Stimulated activated memory B cell treated with anti-CD40 and anti-IgM and Interleukin-4, amounts not matched to agents 10 μg/mL and 1 μg/mL and 100 μg/mL, for 72 hours (primary cell): ENCODE data around the gene GPR139.

Source experiments
- ATAC-seq: fragments of 150-1000 bp; cut with Tn5 transposase; 2 replicates; pipeline ENCODE4 v1.10.0; 2021
- H3K27ac Mint-ChIP-seq: one replicate; pipeline ENCODE4 v1.8.0; 2022; ENCODE audit warnings: mild to moderate bottlenecking, mixed read lengths
- H3K27me3 Mint-ChIP-seq: one replicate; pipeline ENCODE4 v1.8.0; 2022; ENCODE audit warnings: mixed read lengths
- H3K36me3 Mint-ChIP-seq: one replicate; pipeline ENCODE4 v1.8.0; 2022; ENCODE audit warnings: mixed read lengths
- H3K4me1 Mint-ChIP-seq: one replicate; pipeline ENCODE4 v1.8.0; 2022; ENCODE audit warnings: mixed read lengths
- H3K4me3 Mint-ChIP-seq: one replicate; pipeline ENCODE4 v1.8.0; 2022; ENCODE audit warnings: mild to moderate bottlenecking, moderate library complexity, mixed read lengths
- H3K9me3 Mint-ChIP-seq: one replicate; pipeline ENCODE4 v1.8.0; 2022; ENCODE audit warnings: mixed read lengths

The GPR139 gene

GRCh38 chr16:20073203-20074098 is at the start of gene GPR139:
Gene GPR139, minus strand, starts transcription at chr16:20073890. Its CDS starts 274 bp downstream, at chr16:20073616.
- Mint-ChIP-seq H3K36me3 (no peaks in the 10 kb centered on the region), H3K4me3 (no peak within 1 kb of the TSS), H3K9me3 (peaks cover 7% of the 10 kb centered on the region), H3K27me3 (peaks cover 28% of the 10 kb centered on the region), H3K27ac (no peak within 1 kb of the TSS), H3K4me1 (no peaks in the 10 kb centered on the region)
- ATAC-seq, result no peak

- Mint-ChIP-seq H3K36me3 (no peaks in the 10 kb centered on the region), H3K9me3 (peaks cover 18% of the 10 kb centered on the region), H3K27ac (no peak overlapping the region), H3K27me3 (peaks cover 15% of the 10 kb centered on the region), H3K4me3 (no peak overlapping the region), H3K4me1 (no peaks in the 10 kb centered on the region)
- ATAC-seq, result no peak
Observed at GRCh38 chr16:20122011-20122410, 48.3 kb upstream of the GPR139 start.

GRCh38 chr16:20114356-20114755 is 40.7 kb upstream of the GPR139 start:
- Mint-ChIP-seq H3K9me3 (peaks cover 3% of the 10 kb centered on the region), H3K4me3 (no peak overlapping the region), H3K4me1 (no peaks in the 10 kb centered on the region), H3K36me3 (no peaks in the 10 kb centered on the region), H3K27ac (no peak overlapping the region), H3K27me3 (peaks cover 3% of the 10 kb centered on the region)
- ATAC-seq, result no peak

- no peak overlapping the region for H3K4me3 Mint-ChIP-seq
- no peaks in the 10 kb centered on the region for H3K36me3 Mint-ChIP-seq
- H3K27me3 Mint-ChIP-seq, result no peaks in the 10 kb centered on the region
- no peaks in the 10 kb centered on the region for H3K9me3 Mint-ChIP-seq
- ATAC-seq, result no peak
- H3K27ac Mint-ChIP-seq, result no peak overlapping the region
- no peaks in the 10 kb centered on the region for H3K4me1 Mint-ChIP-seq
Observed at GRCh38 chr16:20111143-20111542, 37.5 kb upstream of the GPR139 start.

DNA sequence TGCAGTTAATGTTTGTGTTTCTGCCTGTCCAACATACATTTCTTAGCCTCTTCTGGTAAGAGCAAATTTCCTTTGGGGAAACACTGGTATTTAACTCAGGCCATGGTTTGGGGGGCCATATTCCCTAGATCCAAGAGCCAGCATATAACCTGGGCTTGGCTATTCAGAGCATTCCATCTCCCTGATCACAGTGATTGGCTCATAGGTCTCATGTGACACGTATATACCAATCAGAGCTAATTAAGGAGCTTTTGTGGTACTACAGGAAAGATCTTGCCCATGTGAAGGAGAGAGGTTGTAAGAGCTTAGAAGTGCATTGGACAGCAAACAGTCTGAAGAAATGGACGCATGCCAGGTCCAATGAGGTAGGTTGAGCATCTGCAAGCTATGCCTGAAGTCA is 33.4 kb upstream of the GPR139 start:
- no peaks in the 10 kb centered on the region for H3K4me1 Mint-ChIP-seq
- H3K4me3 Mint-ChIP-seq, result no peak overlapping the region
- no peak overlapping the region for H3K27ac Mint-ChIP-seq
- no peak for ATAC-seq
- no peaks in the 10 kb centered on the region for H3K36me3 Mint-ChIP-seq
- peaks cover 5% of the 10 kb centered on the region for H3K9me3 Mint-ChIP-seq
- no peaks in the 10 kb centered on the region for H3K27me3 Mint-ChIP-seq

DNA sequence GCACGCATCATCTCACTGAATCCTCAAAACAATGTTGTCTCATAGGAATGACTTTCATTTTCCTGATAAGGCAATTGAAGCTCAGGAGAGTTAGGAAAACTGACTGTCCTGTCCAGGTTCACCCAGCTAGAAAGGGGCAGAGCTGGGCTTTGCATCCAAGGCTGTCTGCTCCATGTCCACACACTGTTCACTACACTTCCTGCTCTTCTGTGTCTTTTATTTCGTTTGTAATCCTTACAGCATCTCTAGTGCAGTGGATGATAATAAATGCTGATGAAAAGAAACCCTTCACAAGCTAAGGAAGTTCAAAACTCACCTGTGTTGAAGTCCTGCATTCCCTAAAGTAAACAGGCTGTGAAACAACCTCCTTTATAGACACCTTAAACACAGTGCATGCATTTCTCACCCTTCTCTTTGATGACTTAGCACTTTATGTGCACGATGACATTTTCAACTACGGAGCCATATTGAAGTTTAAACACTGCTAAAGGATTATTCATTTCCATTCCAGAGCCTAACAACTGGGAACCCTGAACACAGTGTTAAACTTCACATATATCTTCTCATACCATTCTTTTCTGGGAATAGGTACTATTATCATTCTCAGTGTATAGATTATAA is 31.0 kb upstream of the GPR139 start:
- ATAC-seq, result no peak
- Mint-ChIP-seq H3K27me3 (no peaks in the 10 kb centered on the region), H3K4me3 (no peak overlapping the region), H3K36me3 (no peaks in the 10 kb centered on the region), H3K9me3 (peaks cover 5% of the 10 kb centered on the region), H3K27ac (no peak overlapping the region), H3K4me1 (no peaks in the 10 kb centered on the region)

GRCh38 chr16:20102521-20102920 is 28.8 kb upstream of the GPR139 start:
- Mint-ChIP-seq H3K9me3 (peaks cover 9% of the 10 kb centered on the region), H3K4me3 (no peak overlapping the region), H3K36me3 (no peaks in the 10 kb centered on the region), H3K4me1 (no peaks in the 10 kb centered on the region), H3K27ac (no peak overlapping the region), H3K27me3 (no peaks in the 10 kb centered on the region)
- ATAC-seq, result no peak

DNA sequence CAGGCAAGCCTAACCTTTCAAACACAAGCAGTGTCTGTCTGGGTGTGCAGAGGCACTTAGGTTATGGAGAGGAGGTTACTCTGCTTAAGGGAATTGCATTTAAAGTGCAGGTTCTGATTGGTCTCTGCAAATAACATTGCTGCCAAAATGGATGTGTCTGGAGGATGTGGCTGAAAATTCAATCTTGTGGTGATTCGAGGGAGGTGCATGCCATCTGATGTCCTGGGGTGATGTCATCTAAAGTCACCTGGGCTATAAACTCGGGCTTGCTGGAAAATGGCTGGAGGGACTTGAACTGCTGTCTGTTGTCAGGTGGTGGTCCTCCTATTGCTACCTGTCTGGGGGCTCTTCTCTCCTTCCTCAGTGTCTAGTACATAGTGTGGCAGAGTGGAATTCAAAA is 28.3 kb upstream of the GPR139 start:
- Mint-ChIP-seq H3K27ac (no peak overlapping the region), H3K36me3 (no peaks in the 10 kb centered on the region), H3K27me3 (no peaks in the 10 kb centered on the region), H3K4me1 (no peaks in the 10 kb centered on the region), H3K9me3 (peaks cover 9% of the 10 kb centered on the region), H3K4me3 (no peak overlapping the region)
- no peak for ATAC-seq

DNA sequence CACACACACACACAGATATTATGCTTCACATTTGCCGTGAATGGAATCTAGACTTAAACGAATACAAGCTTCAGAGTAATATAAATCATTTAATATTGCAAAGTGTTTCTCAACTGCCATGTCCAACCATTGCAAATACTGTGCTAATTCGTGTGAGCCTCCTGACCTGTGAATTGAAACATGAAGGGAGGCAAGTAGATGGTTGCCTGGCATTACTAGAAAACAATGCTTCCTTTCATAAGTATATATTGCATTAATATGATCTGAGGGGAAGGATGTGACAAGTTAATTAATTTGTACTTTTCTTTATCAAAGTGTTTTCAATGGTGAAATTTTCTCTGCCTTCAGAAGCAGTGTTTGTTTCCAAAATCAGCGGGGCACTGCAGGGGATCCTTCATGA is 25.7 kb upstream of the GPR139 start:
- no peak for ATAC-seq
- Mint-ChIP-seq H3K4me3 (no peak overlapping the region), H3K27me3 (no peaks in the 10 kb centered on the region), H3K27ac (no peak overlapping the region), H3K4me1 (no peaks in the 10 kb centered on the region), H3K36me3 (no peaks in the 10 kb centered on the region), H3K9me3 (peaks cover 9% of the 10 kb centered on the region)

DNA sequence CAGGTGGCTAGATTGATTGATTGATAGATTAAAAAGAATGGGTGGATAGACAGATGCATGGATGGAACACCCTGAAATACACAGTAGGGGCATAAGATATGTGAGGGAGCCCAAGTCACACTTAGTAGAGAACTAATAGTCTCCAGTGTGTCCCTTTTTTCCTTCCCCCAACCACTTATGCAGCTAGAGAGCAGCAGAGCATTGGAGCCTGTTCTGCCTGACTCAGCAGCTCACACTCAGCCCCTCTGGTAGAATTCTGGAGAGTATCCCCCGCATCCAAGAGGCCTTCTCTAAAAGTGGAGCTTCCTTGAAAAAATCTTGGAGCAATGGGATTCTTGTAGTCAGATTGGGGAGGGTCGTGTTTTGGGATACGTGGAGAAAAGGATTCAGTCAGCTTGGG is 20.5 kb upstream of the GPR139 start:
- Mint-ChIP-seq H3K4me3 (no peak overlapping the region), H3K4me1 (no peaks in the 10 kb centered on the region), H3K9me3 (peaks cover 13% of the 10 kb centered on the region), H3K27ac (no peak overlapping the region), H3K36me3 (no peaks in the 10 kb centered on the region), H3K27me3 (no peaks in the 10 kb centered on the region)
- ATAC-seq, result no peak

- H3K36me3 Mint-ChIP-seq, result no peaks in the 10 kb centered on the region
- peaks cover 9% of the 10 kb centered on the region for H3K9me3 Mint-ChIP-seq
- H3K27me3 Mint-ChIP-seq, result no peaks in the 10 kb centered on the region
- no peak overlapping the region for H3K27ac Mint-ChIP-seq
- no peak for ATAC-seq
- no peak overlapping the region for H3K4me3 Mint-ChIP-seq
- H3K4me1 Mint-ChIP-seq, result no peaks in the 10 kb centered on the region
Observed at GRCh38 chr16:20089246-20089965, 15.7 kb upstream of the GPR139 start.

- Mint-ChIP-seq H3K27me3 (no peaks in the 10 kb centered on the region), H3K4me3 (no peak overlapping the region), H3K4me1 (no peaks in the 10 kb centered on the region), H3K36me3 (no peaks in the 10 kb centered on the region), H3K9me3 (no peaks in the 10 kb centered on the region), H3K27ac (no peak overlapping the region)
- ATAC-seq, result no peak
Observed at GRCh38 chr16:20084624-20085226, 11.0 kb upstream of the GPR139 start.

DNA sequence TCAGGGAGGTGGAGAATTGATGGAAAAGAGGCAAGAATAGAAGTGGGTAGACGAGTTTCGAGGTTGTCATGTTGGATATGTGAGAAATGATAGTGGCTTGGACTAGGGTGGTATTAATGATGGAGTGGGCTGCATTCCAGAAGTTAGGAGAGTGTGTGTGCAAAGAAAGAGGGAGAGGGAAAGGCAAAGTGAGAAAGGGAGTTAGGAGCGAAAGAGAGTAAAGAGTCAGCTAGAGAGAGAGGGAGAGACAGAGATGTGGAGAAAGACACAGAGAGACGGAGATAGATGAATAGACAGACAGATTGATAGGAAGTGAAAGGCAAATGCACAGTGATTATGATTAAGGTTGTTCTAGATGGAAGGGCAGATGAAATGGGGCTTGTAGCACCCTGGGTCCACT is 5.4 kb upstream of the GPR139 start:
- Mint-ChIP-seq H3K27ac (no peak overlapping the region), H3K27me3 (peaks cover 19% of the 10 kb centered on the region), H3K36me3 (no peaks in the 10 kb centered on the region), H3K9me3 (peaks cover 7% of the 10 kb centered on the region), H3K4me3 (no peak overlapping the region), H3K4me1 (no peaks in the 10 kb centered on the region)
- no peak for ATAC-seq

DNA sequence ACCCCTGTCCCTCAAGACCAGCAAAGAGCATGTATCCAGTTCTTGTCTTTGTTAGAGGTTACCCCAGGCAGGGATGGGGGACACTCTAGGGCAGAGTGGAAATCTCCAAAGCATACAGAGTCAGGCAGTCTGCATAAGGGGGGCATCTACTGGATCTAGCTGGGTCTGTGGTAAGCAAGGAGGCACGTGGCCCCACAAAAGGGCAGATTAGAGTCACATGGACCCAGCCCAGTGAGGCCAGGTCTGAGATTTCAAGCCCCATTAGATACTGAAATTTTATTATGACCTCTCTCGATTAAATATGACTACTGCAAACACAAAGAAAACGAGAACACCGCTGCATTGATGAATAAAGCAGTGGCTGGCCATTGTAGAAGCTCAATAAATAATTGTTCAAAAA is 1.6 kb upstream of the GPR139 start:
- ATAC-seq, result no peak

More for the DNA sequence above, 1.6 kb upstream of the GPR139 start:
- Mint-ChIP-seq H3K4me1 (no peaks in the 10 kb centered on the region), H3K27me3 (peaks cover 34% of the 10 kb centered on the region), H3K27ac (no peak overlapping the region), H3K36me3 (no peaks in the 10 kb centered on the region), H3K9me3 (peaks cover 7% of the 10 kb centered on the region), H3K4me3 (no peak overlapping the region)
